OCI-LY3 (cell line): Measurements from ENCODE around the gene LAMB3.
A peak's percentile ranks its signal among the peaks of the same experiment; 100 is the strongest.

ENCODE experiments used
- H2AFZ ChIP-seq: fragments of 200-600, 300-600 bp; shearing (Covaris generic); 2 replicates; pipeline ENCODE4 v1.6.0; 2014; ENCODE audit warnings: antibody characterized with exemption, low read depth, low read length
- H3K27ac ChIP-seq: fragments of 200-600, 300-600 bp; sonication (generic); 2 replicates; pipeline ENCODE4 v1.5.1; 2014; ENCODE audit warnings: mild to moderate bottlenecking, low read length, moderate library complexity, mixed read lengths
- H3K27me3 ChIP-seq: fragments of 200-600, 300-600 bp; sonication (generic); 2 replicates; pipeline ENCODE4 v1.6.1; 2014; ENCODE audit warnings: low read depth, low read length, mixed read lengths
- H3K36me3 ChIP-seq: fragments of 200-600, 300-600 bp; sonication (generic); replicated peaks from 2 replicates; pipeline ENCODE3; 2014; ENCODE audit warnings: low read depth, low read length, mixed read lengths
- H3K4me1 ChIP-seq: fragments of 300-600, 200-600 bp; sonication (generic); 2 replicates; pipeline ENCODE4 v1.6.1; 2014; ENCODE audit warnings: low read length, mixed read lengths
- H3K4me2 ChIP-seq: fragments of 200-600, 300-600 bp; sonication (generic); 2 replicates; pipeline ENCODE4 v1.6.1; 2014; ENCODE audit warnings: low read length, mixed read lengths
- H3K4me3 ChIP-seq: fragments of 300-600, 200-600 bp; sonication (generic); 2 replicates; pipeline ENCODE4 v1.5.1; 2014; ENCODE audit warnings: antibody characterized with exemption, mild to moderate bottlenecking, low read length, moderate library complexity
- H3K79me2 ChIP-seq: fragments of 300-600, 200-600 bp; shearing (Covaris generic); 2 replicates; pipeline ENCODE4 v1.6.1; 2014; ENCODE audit warnings: mild to moderate bottlenecking, low read length, mixed read lengths
- H3K9ac ChIP-seq: fragments of 300-600, 200-600 bp; shearing (Covaris generic); 2 replicates; pipeline ENCODE4 v1.6.0; 2014; ENCODE audit warnings: mild to moderate bottlenecking, low read length, moderate library complexity
- H3K9me3 ChIP-seq: fragments of 200-600, 300-600 bp; shearing (Covaris generic); 2 replicates; pipeline ENCODE4 v1.6.1; 2014; ENCODE audit warnings: low read length, mixed read lengths; ENCODE audit not compliant: insufficient read depth
- H4K20me1 ChIP-seq: fragments of 200-600, 300-600 bp; sonication (generic); 2 replicates; pipeline ENCODE4 v1.6.1; 2016; ENCODE audit warnings: low read length, mixed read lengths; ENCODE audit not compliant: insufficient read depth
- CTCF ChIP-seq: fragments of 200-600, 300-600 bp; sonication (generic); IDR thresholded peaks from 2 replicates; pipeline ENCODE4 v1.5.1; 2014; ENCODE audit warnings: antibody characterized with exemption, low read length, low read depth
- EZH2phosphoT487 ChIP-seq: fragments of 200-600 bp; shearing (Covaris generic); IDR thresholded peaks from 2 replicates; pipeline ENCODE4 v1.6.1; 2018; ENCODE audit warnings: antibody characterized with exemption, mixed run types, low read depth

The LAMB3 gene

GRCh38 chr1:209657140-209657879, 5.1 kb upstream of the LAMB3 start:
- TF ChIP-seq EZH2phosphoT487 (no peak), CTCF (no peak)
- peak overlapping the region; percentile 25 for H3K4me2 ChIP-seq

GRCh38 chr1:209655411-209656231, 3.4 kb upstream of the LAMB3 start:
- no peak for TF ChIP-seq CTCF
- no peak for TF ChIP-seq EZH2phosphoT487
- Histone ChIP-seq H3K79me2 (no peaks in the 10 kb centered on the region), H2AFZ (no peak overlapping the region), H3K4me3 (no peak overlapping the region), H3K9ac (no peak overlapping the region), H4K20me1 (no peaks in the 10 kb centered on the region), H3K9me3 (no peaks in the 10 kb centered on the region), H3K4me1 (peaks cover 70% of the 10 kb centered on the region), H3K4me2 (no peak overlapping the region), H3K27me3 (no peaks in the 10 kb centered on the region; the same call in 1 of the 2 replicates), H3K27ac (no peak overlapping the region), H3K36me3 (no peaks in the 10 kb centered on the region)

More at GRCh38 chr1:209657140-209657879, 5.1 kb upstream of the LAMB3 start:
- Histone ChIP-seq H3K4me1 (peaks cover 57% of the 10 kb centered on the region), H3K9ac (no peak overlapping the region), H3K27ac (no peak overlapping the region), H3K27me3 (no peaks in the 10 kb centered on the region; the same call in 1 of the 2 replicates), H3K36me3 (no peaks in the 10 kb centered on the region), H3K4me3 (no peak overlapping the region), H3K79me2 (no peaks in the 10 kb centered on the region), H2AFZ (peak overlapping the region; percentile 32; the same call in 1 of the 2 replicates), H4K20me1 (no peaks in the 10 kb centered on the region), H3K9me3 (no peaks in the 10 kb centered on the region)

GRCh38 chr1:209653915-209654351, 1.7 kb upstream of the LAMB3 start:
- Histone ChIP-seq H3K9ac (0 out of 2 replicates have a peak overlapping the region, but pooled peaks have one; percentile 9), H3K4me3 (peak overlapping the region; percentile 15), H3K79me2 (no peaks in the 10 kb centered on the region), H2AFZ (no peak overlapping the region), H4K20me1 (no peaks in the 10 kb centered on the region), H3K4me2 (peak overlapping the region; percentile 65), H3K9me3 (no peaks in the 10 kb centered on the region), H3K4me1 (peaks cover 59% of the 10 kb centered on the region), H3K36me3 (no peaks in the 10 kb centered on the region), H3K27ac (no peak overlapping the region), H3K27me3 (no peaks in the 10 kb centered on the region; the same call in 1 of the 2 replicates)
- TF ChIP-seq CTCF (no peak), EZH2phosphoT487 (no peak)
